ENCODE measurements around the gene CAMK2A. TPM values are rescaled to one million over a fixed set of nuclear protein-coding genes. Genes with fewer than 3 reads are reported as not detected.

The CAMK2A gene
- total and polyA plus RNA-seq, 4 donors, result 0.31 to 2.7 (median 1.0) TPM

- WGBS, 2 donors, result 92 to 95% methylated on average over 9 of the region's 9 CpGs
- H3K4me1 ChIP-seq (ENCODE audit: control insufficient read depth in 5 of 5, insufficient read depth in 5 of 5, low read length in 5 of 5), result peaks cover 0 to 24% (median 7%) of the 10 kb centered on the region in 5 donors
- no peak overlapping the region for H3K9ac ChIP-seq (ENCODE audit: insufficient read depth in 1 of 2, low read length in 2 of 2)
- DNase-seq, result no peak
- H3K9me3 ChIP-seq (ENCODE audit: control insufficient read depth in 4 of 4, insufficient read depth in 3 of 4, low read length in 3 of 4), result no peaks in the 10 kb centered on the region
- no peak for ATAC-seq (ENCODE audit: insufficient read depth, low FRiP score)
- no peaks in the 10 kb centered on the region for H3K27me3 ChIP-seq (ENCODE audit: control insufficient read depth in 3 of 3, insufficient read depth in 3 of 3, low read length in 2 of 3)
- peaks cover 0 to 11% (median 0%) of the 10 kb centered on the region in 4 donors for H3K36me3 ChIP-seq (ENCODE audit: control insufficient read depth in 4 of 4, insufficient read depth in 4 of 4, low read length in 4 of 4)
- no peak for TF ChIP-seq CTCF (IDR thresholded peaks at IDR 0.05; ENCODE audit: control extremely low read depth, extremely low read depth)
- no peak overlapping the region for H3K27ac ChIP-seq (ENCODE audit: low read depth in 1 of 2, low read length in 1 of 2)
- no peak overlapping the region for H3K4me3 ChIP-seq
Observed at GRCh38 chr5:150247726-150248125, 41.8 kb downstream of the CAMK2A start.

- H3K4me1 ChIP-seq (ENCODE audit: control insufficient read depth in 5 of 5, insufficient read depth in 5 of 5, low read length in 5 of 5), result peaks cover 0 to 29% (median 7%) of the 10 kb centered on the region in 5 donors
- H3K4me3 ChIP-seq, result no peak overlapping the region
- peaks cover 0 to 11% (median 0%) of the 10 kb centered on the region in 4 donors for H3K36me3 ChIP-seq (ENCODE audit: control insufficient read depth in 4 of 4, insufficient read depth in 4 of 4, low read length in 4 of 4)
- DNase-seq (no peak), ATAC-seq (ENCODE audit: insufficient read depth, low FRiP score) (no peak)
- no peaks in the 10 kb centered on the region for H3K9me3 ChIP-seq (ENCODE audit: control insufficient read depth in 4 of 4, insufficient read depth in 3 of 4, low read length in 3 of 4)
- TF ChIP-seq CTCF (IDR thresholded peaks at IDR 0.05; ENCODE audit: control extremely low read depth, extremely low read depth), result no peak
- no peak overlapping the region for H3K9ac ChIP-seq (ENCODE audit: insufficient read depth in 1 of 2, low read length in 2 of 2)
- H3K27me3 ChIP-seq (ENCODE audit: control insufficient read depth in 3 of 3, insufficient read depth in 3 of 3, low read length in 2 of 3), result no peaks in the 10 kb centered on the region
- 88 to 91% methylated on average over 5 of the region's 5 CpGs for WGBS, 2 donors
- H3K27ac ChIP-seq (ENCODE audit: low read depth in 1 of 2, low read length in 1 of 2), result no peak overlapping the region
Observed at GRCh38 chr5:150246835-150247234, 42.7 kb downstream of the CAMK2A start.

- TF ChIP-seq CTCF (IDR thresholded peaks at IDR 0.05; ENCODE audit: control extremely low read depth, extremely low read depth), result no peak
- H3K27ac ChIP-seq (ENCODE audit: low read depth in 1 of 2, low read length in 1 of 2), result no peak overlapping the region
- H3K36me3 ChIP-seq (ENCODE audit: control insufficient read depth in 4 of 4, insufficient read depth in 4 of 4, low read length in 4 of 4), result peaks cover 0 to 8% (median 0%) of the 10 kb centered on the region in 4 donors
- H3K4me1 ChIP-seq (ENCODE audit: control insufficient read depth in 5 of 5, insufficient read depth in 5 of 5, low read length in 5 of 5), result peaks cover 0 to 33% (median 7%) of the 10 kb centered on the region in 5 donors
- H3K9ac ChIP-seq (ENCODE audit: insufficient read depth in 1 of 2, low read length in 2 of 2), result no peak overlapping the region
- ATAC-seq (ENCODE audit: insufficient read depth, low FRiP score) (no peak), DNase-seq (no peak)
- H3K27me3 ChIP-seq (ENCODE audit: control insufficient read depth in 3 of 3, insufficient read depth in 3 of 3, low read length in 2 of 3), result no peaks in the 10 kb centered on the region
- WGBS, 2 donors, result 93 to 95% methylated on average over 5 of the region's 5 CpGs
- no peaks in the 10 kb centered on the region for H3K9me3 ChIP-seq (ENCODE audit: control insufficient read depth in 4 of 4, insufficient read depth in 3 of 4, low read length in 3 of 4)
- no peak overlapping the region for H3K4me3 ChIP-seq
Observed at GRCh38 chr5:150246429-150246828, 43.1 kb downstream of the CAMK2A start.

GRCh38 chr5:150245808-150246207 is 43.8 kb downstream of the CAMK2A start:
- ATAC-seq (ENCODE audit: insufficient read depth, low FRiP score), result no peak
- peaks cover 0 to 7% (median 0%) of the 10 kb centered on the region in 4 donors for H3K36me3 ChIP-seq (ENCODE audit: control insufficient read depth in 4 of 4, insufficient read depth in 4 of 4, low read length in 4 of 4)
- DNase-seq, result no peak
- peaks cover 0 to 39% (median 7%) of the 10 kb centered on the region in 5 donors for H3K4me1 ChIP-seq (ENCODE audit: control insufficient read depth in 5 of 5, insufficient read depth in 5 of 5, low read length in 5 of 5)
- H3K27me3 ChIP-seq (ENCODE audit: control insufficient read depth in 3 of 3, insufficient read depth in 3 of 3, low read length in 2 of 3), result no peaks in the 10 kb centered on the region
- TF ChIP-seq CTCF (IDR thresholded peaks at IDR 0.05; ENCODE audit: control extremely low read depth, extremely low read depth), result no peak
- H3K9ac ChIP-seq (ENCODE audit: insufficient read depth in 1 of 2, low read length in 2 of 2), result no peak overlapping the region
- peak overlapping the region in 1 of 2 donors; percentile 24 for H3K27ac ChIP-seq (ENCODE audit: low read depth in 1 of 2, low read length in 1 of 2)
- WGBS, 2 donors, result 65 to 81% methylated on average over 3 of the region's 3 CpGs
- H3K9me3 ChIP-seq (ENCODE audit: control insufficient read depth in 4 of 4, insufficient read depth in 3 of 4, low read length in 3 of 4), result no peaks in the 10 kb centered on the region
- no peak overlapping the region for H3K4me3 ChIP-seq
